22Rv1 (cell line): ENCODE results near the gene EVL.

Source experiments
- CTCF ChIP-seq: fragments of 450-650 bp; IDR thresholded peaks from 2 replicates; pipeline ENCODE4 v1.5.1; 2017; ENCODE audit warnings: mild to moderate bottlenecking
- ZFX ChIP-seq: fragments of 450-650 bp; IDR thresholded peaks from 2 replicates; pipeline ENCODE4 v1.6.1; 2017; ENCODE audit warnings: antibody characterized with exemption, borderline replicate concordance

DNA sequence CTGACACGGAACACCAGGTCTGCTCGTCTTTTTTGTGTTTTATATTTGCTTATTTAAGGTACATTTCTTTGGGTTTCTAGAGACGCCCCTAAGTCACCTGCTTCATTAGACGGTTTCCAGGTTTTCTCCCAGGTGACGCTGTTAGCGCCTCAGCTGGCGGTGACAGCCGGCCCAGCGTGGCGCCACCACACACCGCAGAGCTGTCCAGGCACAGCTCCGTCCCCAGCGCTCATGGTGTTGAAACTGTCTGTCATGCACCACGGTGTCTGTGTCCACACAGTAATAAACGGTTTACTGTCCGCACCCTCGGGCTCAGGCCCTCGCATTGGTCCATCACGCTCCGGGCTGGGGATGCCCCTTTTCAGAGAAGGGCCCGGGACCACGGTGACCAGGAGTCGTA lies 78.7 kb downstream of the EVL start:
- TF ChIP-seq CTCF (no peak), ZFX (no peak)
